HG02610 (cell line): ENCODE data around the gene COL13A1.

Experiments used
- ATAC-seq: cut with Tn5 transposase; IDR thresholded peaks from one replicate; pipeline ENCODE4 v1.9.1; 2021; ENCODE audit warnings: mild to moderate bottlenecking, moderate library complexity; ENCODE audit not compliant: unreplicated experiment

The COL13A1 gene

DNA sequence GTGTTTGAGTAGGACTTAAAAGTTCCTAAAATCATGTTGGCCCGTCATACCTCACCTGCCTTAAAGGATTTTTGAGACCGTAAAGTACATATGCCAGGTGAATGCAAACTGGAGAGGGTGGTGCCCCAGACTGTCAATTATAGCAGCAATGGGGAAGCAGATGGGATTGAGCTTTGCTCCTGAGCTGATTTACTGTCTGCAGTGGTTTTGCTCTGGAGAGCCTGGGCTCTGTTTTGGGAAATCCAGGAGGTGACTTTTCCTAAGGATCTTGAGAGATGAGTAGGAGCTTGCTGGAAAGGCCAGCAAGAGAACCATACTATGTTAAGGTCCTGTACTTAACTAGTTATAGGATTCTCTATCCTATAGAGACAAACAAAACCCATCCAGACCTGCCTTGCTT is 43.0 kb downstream of the COL13A1 start:
- ATAC-seq = no peak

DNA sequence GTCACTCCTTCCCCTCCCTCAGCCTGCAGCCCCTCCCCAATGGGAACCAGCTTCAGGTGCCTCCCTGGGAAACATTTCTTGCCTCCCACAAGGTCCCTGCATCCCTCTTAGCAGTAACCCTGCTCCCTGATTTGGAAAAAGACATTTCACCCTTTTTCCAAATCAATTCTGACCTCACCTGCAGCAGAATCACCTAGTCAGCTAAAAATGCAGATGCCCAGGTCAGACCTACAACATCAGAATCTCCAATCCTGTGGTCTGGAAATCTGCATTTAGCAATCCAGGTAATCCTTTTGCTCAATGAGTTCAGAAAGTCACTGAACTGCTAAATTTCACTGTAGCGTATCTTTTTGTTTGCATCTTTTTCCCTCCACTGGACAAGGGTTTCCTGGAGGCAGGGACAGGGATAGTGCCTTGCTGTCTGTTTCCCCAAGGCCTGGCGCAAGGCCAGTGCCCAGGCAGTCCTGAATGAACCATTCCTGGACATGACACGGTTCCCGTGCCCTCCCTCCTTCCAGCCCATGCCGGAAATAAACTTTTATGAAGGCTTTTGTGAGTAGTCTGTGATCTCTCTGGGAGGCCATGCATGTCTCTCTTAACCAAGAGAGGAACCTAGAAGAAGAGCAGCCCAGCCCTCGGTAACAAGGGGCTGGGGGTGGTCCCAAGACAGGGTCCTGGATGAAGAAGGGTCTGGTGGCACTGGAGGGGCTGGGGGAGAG is 44.0 kb downstream of the COL13A1 start:
- no peak for ATAC-seq

- ATAC-seq = no peak
Observed at GRCh38 chr10:69846293-69846921, 44.7 kb downstream of the COL13A1 start.

GRCh38 chr10:69847458-69847857 is 45.8 kb downstream of the COL13A1 start:
- ATAC-seq = no peak

GRCh38 chr10:69847883-69848282 is 46.2 kb downstream of the COL13A1 start:
- no peak for ATAC-seq

DNA sequence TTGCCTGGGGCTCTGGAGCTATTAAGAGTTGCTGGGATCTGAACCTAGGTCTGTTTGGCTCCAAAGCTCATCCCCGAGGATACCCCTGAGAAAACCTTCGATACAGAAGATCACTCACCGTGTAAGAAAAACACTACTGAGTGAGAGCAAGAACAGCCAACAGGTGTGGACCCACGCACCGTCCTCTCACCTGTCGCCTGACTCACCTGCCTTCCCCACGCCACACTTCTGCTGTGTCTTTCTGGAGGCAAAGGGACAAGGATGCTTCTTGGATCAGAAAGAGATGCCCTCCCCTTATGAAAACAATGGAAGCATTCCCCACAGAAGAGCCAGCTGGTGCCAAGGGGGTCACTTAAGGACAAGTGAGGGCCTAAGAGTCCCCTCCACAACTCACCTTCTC is 46.7 kb downstream of the COL13A1 start:
- ATAC-seq = no peak

DNA sequence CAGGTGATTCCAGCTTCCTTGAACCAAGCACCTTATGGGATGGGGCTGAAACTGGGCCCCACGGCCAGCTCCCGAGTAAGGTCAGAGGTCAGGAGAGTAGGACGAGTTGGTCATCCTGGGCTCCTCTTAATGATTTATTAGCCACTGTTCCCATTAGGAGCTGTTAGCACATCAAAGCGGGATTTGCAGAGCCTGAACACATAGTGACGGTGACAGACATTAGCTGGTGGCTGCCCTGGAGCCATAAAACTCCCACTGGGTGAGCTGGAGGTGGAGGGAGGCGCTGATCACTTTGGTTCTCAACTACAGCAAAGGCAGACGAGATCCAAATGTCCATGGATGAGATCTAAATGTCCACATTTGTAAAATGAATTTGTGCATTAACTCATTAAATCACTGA is 48.1 kb downstream of the COL13A1 start:
- no peak for ATAC-seq

- ATAC-seq = no peak
Observed at GRCh38 chr10:69850440-69850839, 48.7 kb downstream of the COL13A1 start.

GRCh38 chr10:69851306-69851705 is 49.6 kb downstream of the COL13A1 start:
- no peak for ATAC-seq

GRCh38 chr10:69853064-69853463 is 51.4 kb downstream of the COL13A1 start:
- no peak for ATAC-seq

GRCh38 chr10:69854511-69855345 is 53.0 kb downstream of the COL13A1 start:
- no peak for ATAC-seq

DNA sequence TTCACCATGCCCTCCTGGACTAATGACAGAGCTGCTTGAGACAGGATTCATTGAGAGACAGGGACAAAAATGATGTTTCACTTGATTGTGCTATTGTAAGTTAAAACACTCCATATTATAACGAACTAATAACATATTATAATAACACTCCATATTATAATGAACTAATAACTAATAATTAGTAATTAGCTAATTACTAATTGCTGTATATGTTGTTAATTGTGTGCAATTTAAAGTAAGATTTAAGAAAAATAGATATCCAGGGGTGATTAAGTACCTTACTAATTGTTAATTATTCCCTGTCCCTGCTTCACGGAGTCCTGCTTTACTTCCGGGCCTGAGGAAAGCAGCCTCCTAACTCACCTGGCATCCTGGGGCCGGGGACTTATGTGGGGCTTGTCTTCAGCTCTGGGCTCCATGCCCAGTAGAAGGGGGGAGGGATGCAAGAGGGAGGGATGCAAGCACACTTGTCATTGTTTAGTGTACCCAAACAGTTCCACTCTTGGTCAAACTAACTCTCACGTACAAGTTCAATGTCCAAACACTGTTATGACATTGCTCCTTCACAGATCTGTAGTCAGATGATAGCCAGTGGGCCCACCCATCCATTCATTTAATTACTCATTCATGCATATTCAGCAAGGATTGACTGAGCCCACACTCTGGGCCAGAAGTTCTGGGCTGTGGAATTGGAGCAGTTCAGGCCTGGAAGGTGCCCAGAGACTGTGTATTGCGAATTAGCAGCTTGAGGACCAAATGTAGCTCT is 53.8 kb downstream of the COL13A1 start:
- no peak for ATAC-seq

DNA sequence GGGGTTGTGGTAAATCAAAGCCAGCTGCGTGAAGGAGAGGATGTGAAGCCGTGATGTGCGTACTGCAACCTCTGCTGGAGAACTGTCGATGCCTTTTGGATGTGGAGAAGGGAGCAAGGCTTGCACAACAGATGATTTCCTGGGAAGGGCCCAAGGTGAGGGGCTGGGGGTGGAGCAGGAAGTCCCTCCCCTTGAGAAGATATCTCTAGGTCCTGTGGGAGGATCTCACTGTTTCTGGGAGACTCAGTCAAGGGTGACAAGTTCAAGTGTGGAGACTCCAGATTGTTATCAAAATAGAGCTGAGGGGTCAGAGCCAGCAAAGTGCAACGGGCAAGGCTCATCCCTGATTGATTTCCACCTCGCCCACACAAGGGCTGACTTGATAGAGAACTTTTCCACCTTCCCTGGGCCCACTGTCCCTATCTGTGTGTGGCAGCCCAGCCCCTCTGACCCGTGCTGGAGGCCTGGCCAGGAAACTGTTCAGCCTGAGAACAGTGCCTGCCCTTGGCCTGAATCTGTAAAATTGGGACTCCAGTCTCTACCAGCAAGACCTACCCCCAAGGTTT is 55.0 kb downstream of the COL13A1 start:
- ATAC-seq = no peak

GRCh38 chr10:69858201-69858600 is 56.5 kb downstream of the COL13A1 start:
- ATAC-seq = no peak

DNA sequence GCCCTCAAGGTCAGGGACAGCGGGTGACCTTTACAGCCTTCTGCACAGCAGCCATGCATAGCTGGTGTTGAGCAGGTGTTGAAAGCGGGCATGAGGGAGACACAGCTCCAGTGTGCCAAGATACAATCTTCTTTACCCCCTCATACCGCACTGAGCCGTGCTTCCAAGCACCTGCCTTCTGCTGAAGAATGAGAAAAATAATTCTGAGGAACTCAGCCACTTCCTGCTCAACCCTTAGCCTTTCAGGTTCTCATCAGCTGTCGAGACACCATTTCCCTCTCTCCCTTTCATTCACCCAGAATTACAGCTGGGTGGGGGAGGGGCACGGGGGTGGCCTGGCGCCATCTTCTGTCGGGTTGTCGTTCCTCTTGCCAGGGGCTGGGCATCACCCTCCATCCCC is 58.6 kb downstream of the COL13A1 start:
- no peak for ATAC-seq

DNA sequence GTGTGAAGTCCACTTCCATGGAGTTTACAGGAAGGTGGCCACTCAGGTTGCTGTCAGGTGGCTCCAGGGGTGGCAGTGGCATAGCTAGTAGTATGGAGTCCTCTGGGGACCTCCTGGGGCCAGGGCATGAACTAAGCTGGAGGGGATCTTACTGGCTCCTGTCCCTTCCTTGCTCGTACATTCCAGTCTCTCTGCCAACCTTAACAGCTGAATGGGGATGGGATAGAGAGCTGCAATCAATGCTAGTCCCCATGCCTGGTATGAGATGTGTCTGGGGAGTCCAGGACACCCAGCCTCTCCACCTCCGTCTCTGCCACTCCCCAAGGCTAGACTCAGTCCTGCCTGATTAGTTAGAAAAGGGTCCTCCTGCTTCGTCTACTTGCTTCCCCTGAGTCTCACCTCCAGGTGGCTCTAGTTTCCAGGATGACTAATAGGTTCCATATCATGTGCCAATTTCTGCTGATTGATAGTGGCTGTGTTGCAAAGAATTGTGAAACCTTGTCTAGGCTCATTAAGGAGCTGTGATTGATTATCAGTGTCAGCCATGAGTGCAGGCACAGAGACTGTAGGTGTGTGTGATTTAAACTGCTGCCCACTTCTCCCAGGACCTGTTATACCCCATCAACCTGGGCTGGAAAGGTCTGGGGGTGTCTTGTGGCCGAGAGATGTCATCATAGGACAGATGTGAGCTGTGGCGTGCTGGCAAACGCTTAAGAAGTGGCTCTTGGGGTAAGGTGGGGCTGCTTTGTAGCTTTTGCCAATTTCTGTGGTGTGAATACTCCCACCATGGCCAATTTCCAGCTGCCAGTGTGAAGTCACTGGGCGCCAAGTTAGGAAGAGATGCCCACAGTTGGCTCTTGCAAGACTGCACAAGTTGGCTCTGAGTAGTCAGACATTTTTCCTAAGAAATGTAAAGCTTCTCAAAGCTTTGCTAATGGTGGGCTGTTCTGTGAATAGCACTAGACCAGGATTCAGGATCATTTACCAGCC is 59.8 kb downstream of the COL13A1 start:
- ATAC-seq = no peak

DNA sequence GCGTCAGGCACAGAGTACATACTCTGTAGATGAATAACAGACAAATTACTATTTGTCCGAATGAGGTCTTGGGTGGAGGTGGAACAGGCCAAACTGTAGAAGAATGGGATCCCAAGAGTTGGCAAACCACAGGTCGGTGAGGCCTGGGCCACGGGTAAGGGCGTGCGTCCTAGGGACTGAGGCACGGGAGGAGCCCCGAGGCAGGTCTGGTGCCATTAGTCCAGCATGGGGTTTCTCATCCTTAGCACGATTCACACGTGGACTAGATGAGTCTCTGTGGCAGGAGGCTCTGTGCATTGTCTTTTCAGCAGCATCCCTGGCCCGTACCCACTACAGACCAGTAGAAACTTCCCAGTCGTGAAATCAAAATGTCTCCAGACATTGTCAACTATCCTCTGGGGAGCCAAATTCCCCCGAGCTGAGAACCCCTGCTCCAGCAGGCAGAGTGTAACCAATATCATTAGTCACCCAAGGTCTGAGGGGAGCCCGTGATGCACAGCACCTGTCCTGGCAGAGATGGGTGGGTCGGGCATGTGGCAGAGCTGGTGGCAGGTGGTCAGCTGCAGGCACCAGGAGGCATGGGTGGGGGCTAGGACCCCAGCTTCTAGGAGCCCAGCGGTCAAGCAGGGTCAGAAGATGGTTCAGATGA is 61.3 kb downstream of the COL13A1 start:
- no peak for ATAC-seq

DNA sequence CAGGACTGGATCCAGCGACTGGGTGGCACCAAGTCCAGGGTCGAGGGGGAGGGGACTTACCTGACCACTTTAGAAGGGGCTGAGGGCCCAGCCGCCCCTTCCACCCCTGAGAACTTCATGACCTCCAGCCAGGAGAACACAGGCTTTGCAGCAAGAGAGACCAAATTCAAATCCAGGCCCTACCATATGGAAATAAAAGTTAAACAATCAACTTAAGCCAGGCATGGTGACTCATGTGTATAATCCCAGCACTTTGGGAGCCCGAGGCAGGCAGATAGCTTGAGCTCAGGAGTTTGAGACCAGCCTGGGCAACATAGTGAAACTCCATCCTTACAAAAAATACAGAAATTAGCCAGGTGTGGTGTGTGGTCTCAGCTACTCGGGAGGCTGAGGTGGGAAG is 61.9 kb downstream of the COL13A1 start:
- ATAC-seq = no peak

DNA sequence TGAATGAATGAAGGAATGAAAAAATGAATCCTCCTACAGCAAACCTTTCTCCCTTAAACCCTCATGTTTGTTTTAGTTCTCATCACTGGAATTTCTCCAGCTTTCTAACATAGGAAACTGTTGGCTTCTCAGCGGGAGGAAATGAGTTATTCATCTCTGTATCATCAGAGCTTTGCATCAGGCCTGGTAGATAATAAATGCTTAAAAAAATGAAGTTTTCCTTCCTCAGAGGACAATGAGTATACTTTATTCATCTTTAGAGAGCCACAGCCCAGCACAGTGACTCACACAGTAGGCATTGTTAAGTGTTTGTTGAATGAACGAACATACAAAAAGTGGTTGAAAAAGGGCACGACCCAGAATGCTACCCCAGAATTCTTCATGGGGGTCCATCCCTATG is 62.6 kb downstream of the COL13A1 start:
- no peak for ATAC-seq
